Measurements from ENCODE around the gene HDGFL3.
"Not testable (repeated sequence)": the region's sequence is repeated elsewhere in the genome, so short reads cannot be mapped to it uniquely, and the experiment has no call there.

- TF ChIP-seq POLR2A, CTCF, POLR2AphosphoS5 (IDR thresholded peaks at IDR 0.05): not testable (repeated sequence)
These were observed 14.2 kb upstream of the HDGFL3 start for GRCh38 chr15:83221781-83222180.
